ENCODE measurements around the gene WDR27.

WDR27 gene

GRCh38 chr6:169568314-169569087 is 133.3 kb downstream of the WDR27 start:
- H3K4me1 ChIP-seq (ENCODE audit: insufficient read depth, low read length): no peaks in the 10 kb centered on the region
- no peak overlapping the region for H3K9ac ChIP-seq (ENCODE audit: low read length)
- H3K27me3 ChIP-seq (ENCODE audit: control insufficient read depth in 1 of 2, insufficient read depth in 2 of 2, low read length in 2 of 2): no peaks in the 10 kb centered on the region
- H3K36me3 ChIP-seq (ENCODE audit: insufficient read depth, low read length): peaks cover 5% of the 10 kb centered on the region
- H3K27ac ChIP-seq (ENCODE audit: low read depth, low read length): no peak overlapping the region
- no peaks in the 10 kb centered on the region for H3K9me3 ChIP-seq (ENCODE audit: low read length)
- H3K4me3 ChIP-seq (ENCODE audit: low read depth in 1 of 2, low read length in 2 of 2): no peak overlapping the region

- no peak overlapping the region for H3K27ac ChIP-seq (ENCODE audit: low read depth, low read length)
- no peak overlapping the region for H3K9ac ChIP-seq (ENCODE audit: low read length)
- H3K27me3 ChIP-seq (ENCODE audit: control insufficient read depth in 1 of 2, insufficient read depth in 2 of 2, low read length in 2 of 2): no peaks in the 10 kb centered on the region
- H3K9me3 ChIP-seq (ENCODE audit: low read length): no peaks in the 10 kb centered on the region
- no peaks in the 10 kb centered on the region for H3K4me1 ChIP-seq (ENCODE audit: insufficient read depth, low read length)
- H3K36me3 ChIP-seq (ENCODE audit: insufficient read depth, low read length): peaks cover 5% of the 10 kb centered on the region
- H3K4me3 ChIP-seq (ENCODE audit: low read depth in 1 of 2, low read length in 2 of 2): no peak overlapping the region
These were observed 134.0 kb downstream of the WDR27 start for GRCh38 chr6:169567819-169568218.

- Histone ChIP-seq H3K36me3 (ENCODE audit: insufficient read depth, low read length) (peaks cover 5% of the 10 kb centered on the region), H3K4me1 (ENCODE audit: insufficient read depth, low read length) (no peaks in the 10 kb centered on the region), H3K27me3 (ENCODE audit: control insufficient read depth in 1 of 2, insufficient read depth in 2 of 2, low read length in 2 of 2) (no peaks in the 10 kb centered on the region), H3K9ac (ENCODE audit: low read length) (no peak overlapping the region), H3K9me3 (ENCODE audit: low read length) (no peaks in the 10 kb centered on the region), H3K4me3 (ENCODE audit: low read depth in 1 of 2, low read length in 2 of 2) (no peak overlapping the region), H3K27ac (ENCODE audit: low read depth, low read length) (no peak overlapping the region)
These were observed 134.7 kb downstream of the WDR27 start for GRCh38 chr6:169566961-169567750.

GRCh38 chr6:169566319-169566718 is 135.5 kb downstream of the WDR27 start:
- Histone ChIP-seq H3K36me3 (ENCODE audit: insufficient read depth, low read length) (peaks cover 5% of the 10 kb centered on the region), H3K4me1 (ENCODE audit: insufficient read depth, low read length) (no peaks in the 10 kb centered on the region), H3K4me3 (ENCODE audit: low read depth in 1 of 2, low read length in 2 of 2) (no peak overlapping the region), H3K9me3 (ENCODE audit: low read length) (no peaks in the 10 kb centered on the region), H3K9ac (ENCODE audit: low read length) (no peak overlapping the region), H3K27me3 (ENCODE audit: control insufficient read depth in 1 of 2, insufficient read depth in 2 of 2, low read length in 2 of 2) (no peaks in the 10 kb centered on the region), H3K27ac (ENCODE audit: low read depth, low read length) (no peak overlapping the region)

- Histone ChIP-seq H3K27me3 (ENCODE audit: control insufficient read depth in 1 of 2, insufficient read depth in 2 of 2, low read length in 2 of 2) (no peaks in the 10 kb centered on the region), H3K36me3 (ENCODE audit: insufficient read depth, low read length) (peaks cover 1% of the 10 kb centered on the region), H3K9ac (ENCODE audit: low read length) (no peak overlapping the region), H3K9me3 (ENCODE audit: low read length) (no peaks in the 10 kb centered on the region), H3K27ac (ENCODE audit: low read depth, low read length) (no peak overlapping the region), H3K4me3 (ENCODE audit: low read depth in 1 of 2, low read length in 2 of 2) (no peak overlapping the region), H3K4me1 (ENCODE audit: insufficient read depth, low read length) (no peaks in the 10 kb centered on the region)
These were observed 137.2 kb downstream of the WDR27 start for GRCh38 chr6:169564453-169565240.

GRCh38 chr6:169561665-169562064 is 140.2 kb downstream of the WDR27 start:
- no peaks in the 10 kb centered on the region for H3K36me3 ChIP-seq (ENCODE audit: insufficient read depth, low read length)
- H3K9ac ChIP-seq (ENCODE audit: low read length): no peak overlapping the region
- no peaks in the 10 kb centered on the region for H3K9me3 ChIP-seq (ENCODE audit: low read length)
- no peak overlapping the region for H3K4me3 ChIP-seq (ENCODE audit: low read depth in 1 of 2, low read length in 2 of 2)
- no peaks in the 10 kb centered on the region for H3K27me3 ChIP-seq (ENCODE audit: control insufficient read depth in 1 of 2, insufficient read depth in 2 of 2, low read length in 2 of 2)
- no peaks in the 10 kb centered on the region for H3K4me1 ChIP-seq (ENCODE audit: insufficient read depth, low read length)
- H3K27ac ChIP-seq (ENCODE audit: low read depth, low read length): no peak overlapping the region

GRCh38 chr6:169559592-169559991 is 142.2 kb downstream of the WDR27 start:
- Histone ChIP-seq H3K4me1 (ENCODE audit: insufficient read depth, low read length) (no peaks in the 10 kb centered on the region), H3K27me3 (ENCODE audit: control insufficient read depth in 1 of 2, insufficient read depth in 2 of 2, low read length in 2 of 2) (no peaks in the 10 kb centered on the region), H3K9ac (ENCODE audit: low read length) (no peak overlapping the region), H3K36me3 (ENCODE audit: insufficient read depth, low read length) (no peaks in the 10 kb centered on the region), H3K9me3 (ENCODE audit: low read length) (no peaks in the 10 kb centered on the region), H3K27ac (ENCODE audit: low read depth, low read length) (no peak overlapping the region), H3K4me3 (ENCODE audit: low read depth in 1 of 2, low read length in 2 of 2) (no peak overlapping the region)

- Histone ChIP-seq H3K9me3 (ENCODE audit: low read length) (no peaks in the 10 kb centered on the region), H3K27ac (ENCODE audit: low read depth, low read length) (no peak overlapping the region), H3K9ac (ENCODE audit: low read length) (no peak overlapping the region), H3K36me3 (ENCODE audit: insufficient read depth, low read length) (no peaks in the 10 kb centered on the region), H3K27me3 (ENCODE audit: control insufficient read depth in 1 of 2, insufficient read depth in 2 of 2, low read length in 2 of 2) (no peaks in the 10 kb centered on the region), H3K4me3 (ENCODE audit: low read depth in 1 of 2, low read length in 2 of 2) (no peak overlapping the region), H3K4me1 (ENCODE audit: insufficient read depth, low read length) (no peaks in the 10 kb centered on the region)
These were observed 142.9 kb downstream of the WDR27 start for GRCh38 chr6:169558774-169559441.

- H3K27me3 ChIP-seq (ENCODE audit: control insufficient read depth in 1 of 2, insufficient read depth in 2 of 2, low read length in 2 of 2): no peaks in the 10 kb centered on the region
- no peak overlapping the region for H3K4me3 ChIP-seq (ENCODE audit: low read depth in 1 of 2, low read length in 2 of 2)
- no peak overlapping the region for H3K9ac ChIP-seq (ENCODE audit: low read length)
- no peaks in the 10 kb centered on the region for H3K36me3 ChIP-seq (ENCODE audit: insufficient read depth, low read length)
- H3K27ac ChIP-seq (ENCODE audit: low read depth, low read length): no peak overlapping the region
- no peaks in the 10 kb centered on the region for H3K9me3 ChIP-seq (ENCODE audit: low read length)
- no peaks in the 10 kb centered on the region for H3K4me1 ChIP-seq (ENCODE audit: insufficient read depth, low read length)
These were observed 143.5 kb downstream of the WDR27 start for GRCh38 chr6:169558378-169558773.

GRCh38 chr6:169557887-169558286 is 143.9 kb downstream of the WDR27 start:
- no peak overlapping the region for H3K27ac ChIP-seq (ENCODE audit: low read depth, low read length)
- no peaks in the 10 kb centered on the region for H3K9me3 ChIP-seq (ENCODE audit: low read length)
- no peaks in the 10 kb centered on the region for H3K27me3 ChIP-seq (ENCODE audit: control insufficient read depth in 1 of 2, insufficient read depth in 2 of 2, low read length in 2 of 2)
- no peaks in the 10 kb centered on the region for H3K4me1 ChIP-seq (ENCODE audit: insufficient read depth, low read length)
- no peak overlapping the region for H3K9ac ChIP-seq (ENCODE audit: low read length)
- no peaks in the 10 kb centered on the region for H3K36me3 ChIP-seq (ENCODE audit: insufficient read depth, low read length)
- H3K4me3 ChIP-seq (ENCODE audit: low read depth in 1 of 2, low read length in 2 of 2): no peak overlapping the region
